Astrocyte (in vitro differentiated cells and primary cell): ENCODE measurements around the gene ORAI1. TPM values are rescaled to one million over a fixed set of nuclear protein-coding genes. Genes with fewer than 3 reads are reported as not detected.

ENCODE experiments used
- DNase-seq: peaks from one replicate; pipeline ENCODE4 v3.0.0-alpha.2; 2010; ENCODE audit warnings: low read depth
- FAIRE-seq: peaks from 2 replicates; lab custom pipeline; 2011; peaks lifted over from hg19 to GRCh38; lab: Jason Lieb, UNC
- H2AFZ ChIP-seq: 2 replicates; pipeline ENCODE4 v1.6.0; 2012; ENCODE audit warnings: low read depth, low read length, inconsistent platforms
- H3K27ac ChIP-seq: 2 replicates; pipeline ENCODE4 v1.5.1; 2011; ENCODE audit warnings: low read depth, low read length, inconsistent platforms
- H3K27me3 ChIP-seq: 2 replicates; pipeline ENCODE4 v1.6.0; 2011; ENCODE audit warnings: low read length, inconsistent platforms; ENCODE audit not compliant: insufficient read depth
- H3K36me3 ChIP-seq: 2 replicates; pipeline ENCODE4 v1.5.1; 2011; ENCODE audit warnings: low read length, inconsistent platforms; ENCODE audit not compliant: insufficient read depth
- H3K4me1 ChIP-seq: 2 replicates; pipeline ENCODE4 v1.5.1; 2011; ENCODE audit warnings: low read length, inconsistent platforms; ENCODE audit not compliant: insufficient read depth
- H3K4me2 ChIP-seq: 2 replicates; pipeline ENCODE4 v1.6.0; 2012; ENCODE audit warnings: low read length, inconsistent platforms
- H3K4me3 ChIP-seq: 2 replicates; pipeline ENCODE4 v1.5.1; 2011; ENCODE audit warnings: low read depth, mild to moderate bottlenecking, low read length, inconsistent platforms; ENCODE audit not compliant: insufficient read depth
- H3K79me2 ChIP-seq: 2 replicates; pipeline ENCODE4 v1.6.0; 2012; ENCODE audit warnings: mild to moderate bottlenecking, low read length, inconsistent platforms; ENCODE audit not compliant: insufficient read depth
- H3K9ac ChIP-seq: 2 replicates; pipeline ENCODE4 v1.6.0; 2012; ENCODE audit warnings: mild to moderate bottlenecking, low read length, inconsistent platforms
- H3K9me3 ChIP-seq: 2 replicates; pipeline ENCODE4 v1.5.1; 2012; ENCODE audit warnings: low read depth, mild to moderate bottlenecking, low read length, inconsistent platforms; ENCODE audit not compliant: insufficient read depth
- H4K20me1 ChIP-seq: 2 replicates; pipeline ENCODE4 v1.6.0; 2012; ENCODE audit warnings: low read length, inconsistent platforms; ENCODE audit not compliant: insufficient read depth
- H3K27ac Mint-ChIP-seq: one replicate; pipeline ENCODE4 v1.8.0; 2021; ENCODE audit warnings: mild to moderate bottlenecking, mixed read lengths; ENCODE audit not compliant: unreplicated experiment
- H3K27me3 Mint-ChIP-seq: one replicate; pipeline ENCODE4 v1.8.0; 2021; ENCODE audit warnings: low read depth, mixed read lengths; ENCODE audit not compliant: unreplicated experiment
- H3K36me3 Mint-ChIP-seq: one replicate; pipeline ENCODE4 v1.8.0; 2021; ENCODE audit warnings: low read depth, mixed read lengths; ENCODE audit not compliant: unreplicated experiment
- H3K4me1 Mint-ChIP-seq: one replicate; pipeline ENCODE4 v1.8.0; 2021; ENCODE audit warnings: low read depth, mixed read lengths; ENCODE audit not compliant: unreplicated experiment
- H3K4me3 Mint-ChIP-seq: one replicate; pipeline ENCODE4 v1.8.0; 2021; ENCODE audit warnings: mild to moderate bottlenecking, moderate library complexity, mixed read lengths; ENCODE audit not compliant: unreplicated experiment
- H3K9me3 Mint-ChIP-seq: one replicate; pipeline ENCODE4 v1.8.0; 2021; ENCODE audit warnings: mild to moderate bottlenecking, mixed read lengths; ENCODE audit not compliant: unreplicated experiment
- CTCF ChIP-seq: IDR thresholded peaks from 2 replicates; pipeline ENCODE4 v1.5.1; 2011; ENCODE audit warnings: low read depth, mild to moderate bottlenecking, inconsistent platforms, low read length, moderate library complexity; ENCODE audit not compliant: insufficient read depth
- EZH2 ChIP-seq: IDR thresholded peaks from 2 replicates; pipeline ENCODE4 v1.6.1; 2012; ENCODE audit warnings: mild to moderate bottlenecking, low read length, inconsistent platforms; ENCODE audit not compliant: insufficient read depth
- total RNA-seq: library from RNA; stranded (reverse); gene quantifications from 2 replicates; pipeline ENCODE4 v1.2.1, GENCODE V29; 2021

Gene ORAI1
- total RNA-seq, 1 donor from 2014 or later, result 20.4 TPM

GRCh38 chr12:121634836-121635235 lies 8.5 kb downstream of the ORAI1 start:
- Histone ChIP-seq H3K36me3 (no peaks in the 10 kb centered on the region), H3K27me3 (no peaks in the 10 kb centered on the region), H3K79me2 (peaks cover 52% of the 10 kb centered on the region), H2AFZ (no peak overlapping the region), H4K20me1 (peaks cover 29% of the 10 kb centered on the region), H3K4me3 (no peak overlapping the region), H3K4me2 (no peak overlapping the region), H3K27ac (no peak overlapping the region), H3K9ac (no peak overlapping the region), H3K4me1 (peaks cover 2% of the 10 kb centered on the region), H3K9me3 (no peaks in the 10 kb centered on the region)
- Mint-ChIP-seq H3K36me3 (peaks cover 5% of the 10 kb centered on the region), H3K4me1 (peaks cover 15% of the 10 kb centered on the region), H3K4me3 (no peak overlapping the region), H3K9me3 (no peaks in the 10 kb centered on the region), H3K27ac (no peak overlapping the region), H3K27me3 (no peaks in the 10 kb centered on the region)
- DNase-seq (no peak), FAIRE-seq (no peak)
- no peak for TF ChIP-seq CTCF
- no peak for TF ChIP-seq EZH2

GRCh38 chr12:121637231-121637914 lies 11.0 kb downstream of the ORAI1 start:
- Mint-ChIP-seq H3K27me3 (no peaks in the 10 kb centered on the region), H3K9me3 (no peaks in the 10 kb centered on the region), H3K36me3 (peaks cover 5% of the 10 kb centered on the region), H3K4me3 (no peak overlapping the region), H3K27ac (no peak overlapping the region), H3K4me1 (peaks cover 9% of the 10 kb centered on the region)
- TF ChIP-seq CTCF (no peak), EZH2 (no peak)
- Histone ChIP-seq H3K27ac (no peak overlapping the region), H3K9me3 (no peaks in the 10 kb centered on the region), H4K20me1 (peaks cover 24% of the 10 kb centered on the region), H3K4me3 (no peak overlapping the region), H3K9ac (no peak overlapping the region), H3K27me3 (no peaks in the 10 kb centered on the region), H3K79me2 (peaks cover 33% of the 10 kb centered on the region), H3K4me2 (no peak overlapping the region), H3K4me1 (no peaks in the 10 kb centered on the region), H2AFZ (no peak overlapping the region), H3K36me3 (no peaks in the 10 kb centered on the region)
- DNase-seq (no peak), FAIRE-seq (no peak)

- no peaks in the 10 kb centered on the region for H3K27me3 Mint-ChIP-seq
- no peaks in the 10 kb centered on the region for H3K9me3 Mint-ChIP-seq
These were observed 12.2 kb downstream of the ORAI1 start for GRCh38 chr12:121638298-121639202.

More at GRCh38 chr12:121638298-121639202, 12.2 kb downstream of the ORAI1 start:
- Mint-ChIP-seq H3K4me1 (peaks cover 4% of the 10 kb centered on the region), H3K27ac (no peak overlapping the region), H3K36me3 (peaks cover 5% of the 10 kb centered on the region), H3K4me3 (no peak overlapping the region)
- Histone ChIP-seq H2AFZ (no peak overlapping the region), H4K20me1 (peaks cover 17% of the 10 kb centered on the region), H3K27me3 (no peaks in the 10 kb centered on the region), H3K4me3 (no peak overlapping the region), H3K27ac (no peak overlapping the region), H3K4me1 (no peaks in the 10 kb centered on the region), H3K36me3 (no peaks in the 10 kb centered on the region), H3K4me2 (no peak overlapping the region), H3K9me3 (no peaks in the 10 kb centered on the region), H3K9ac (no peak overlapping the region), H3K79me2 (peaks cover 23% of the 10 kb centered on the region)
- TF ChIP-seq EZH2, result no peak
- no peak for TF ChIP-seq CTCF
- no peak for DNase-seq
- FAIRE-seq, result no peak
